Cardiac muscle cell (in vitro differentiated cells and primary cell): ENCODE measurements around the gene AK5. TPM values are rescaled to one million over a fixed set of nuclear protein-coding genes. Genes with fewer than 3 reads are reported as not detected.
A peak's percentile ranks its signal among the peaks of the same experiment; 100 is the strongest.

Experiments
- DNase-seq, 2 donors: peaks; one replicate each; pipeline versions ENCODE4 v3.0.0 to v3.0.0-alpha.2; 2010 to 2017; ENCODE audit warnings: low read depth in 1 of 2, low spot score in 1 of 2
- H3K27ac ChIP-seq: fragments of 200-600 bp; sonication (generic); 2 replicates; pipeline ENCODE4 v1.5.1; 2016
- H3K27me3 ChIP-seq: fragments of 200-600 bp; sonication (generic); 2 replicates; pipeline ENCODE4 v1.6.0; 2016; ENCODE audit warnings: control low read depth
- H3K36me3 ChIP-seq: fragments of 200-600 bp; sonication (generic); 2 replicates; pipeline ENCODE4 v1.5.1; 2016; ENCODE audit warnings: control low read depth
- H3K4me1 ChIP-seq: fragments of 200-600 bp; sonication (generic); 2 replicates; pipeline ENCODE4 v1.8.1; 2017; ENCODE audit warnings: low read depth, mild to moderate bottlenecking, mixed run types
- H3K4me3 ChIP-seq: fragments of 200-600 bp; sonication (generic); 2 replicates; pipeline ENCODE4 v1.5.1; 2016; ENCODE audit warnings: mild to moderate bottlenecking
- H3K9me3 ChIP-seq: fragments of 200-600 bp; sonication (generic); 2 replicates; pipeline ENCODE4 v1.5.1; 2017; ENCODE audit warnings: low read depth, mild to moderate bottlenecking, control low read depth
- polyA plus RNA-seq: library from polyadenylated mRNA; unstranded; fragments of >200 nt; fragmentation: Nextera tagmentation; extraction: Ambion mirVana; gene quantifications from 2 replicates; pipeline ENCODE4 v1.2.1, GENCODE V29; 2016
- total RNA-seq: library from RNA; depleted of rRNA; stranded (reverse); fragments of >200 nt; gene quantifications from 2 replicates; pipeline ENCODE4 v1.2.3, GENCODE V29; 2016
- TF ChIP-seq, protein P1 (sequence below): IDR thresholded peaks from 2 replicates; pipeline ENCODE4 v1.5.1; 2012; ENCODE audit warnings: low read depth, mild to moderate bottlenecking, low read length

The AK5 gene
- total and polyA plus RNA-seq, 2 experiments from 2014 or later = 0.69 to 0.97 TPM

DNA sequence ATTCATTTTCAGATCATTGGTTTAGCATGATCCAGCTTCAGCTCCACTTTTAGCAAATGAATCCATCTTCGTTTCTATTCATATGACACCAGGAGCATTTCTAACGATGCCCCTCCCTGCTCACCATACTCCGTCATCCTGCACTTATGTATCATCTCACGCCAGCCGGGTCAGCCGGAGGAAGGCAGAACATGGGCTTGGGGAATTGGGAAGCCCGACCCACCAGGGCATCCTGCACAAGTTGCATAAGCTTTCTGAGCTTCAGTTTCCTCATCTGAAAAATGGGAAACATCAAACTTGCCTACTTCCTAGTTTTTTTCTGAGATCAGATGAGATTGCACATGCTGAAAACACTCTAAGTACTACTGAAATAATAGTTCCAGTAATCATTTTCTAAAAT is 194.7 kb downstream of the AK5 start:
- H3K4me1 ChIP-seq = no peaks in the 10 kb centered on the region
- TF ChIP-seq, protein P1, sequence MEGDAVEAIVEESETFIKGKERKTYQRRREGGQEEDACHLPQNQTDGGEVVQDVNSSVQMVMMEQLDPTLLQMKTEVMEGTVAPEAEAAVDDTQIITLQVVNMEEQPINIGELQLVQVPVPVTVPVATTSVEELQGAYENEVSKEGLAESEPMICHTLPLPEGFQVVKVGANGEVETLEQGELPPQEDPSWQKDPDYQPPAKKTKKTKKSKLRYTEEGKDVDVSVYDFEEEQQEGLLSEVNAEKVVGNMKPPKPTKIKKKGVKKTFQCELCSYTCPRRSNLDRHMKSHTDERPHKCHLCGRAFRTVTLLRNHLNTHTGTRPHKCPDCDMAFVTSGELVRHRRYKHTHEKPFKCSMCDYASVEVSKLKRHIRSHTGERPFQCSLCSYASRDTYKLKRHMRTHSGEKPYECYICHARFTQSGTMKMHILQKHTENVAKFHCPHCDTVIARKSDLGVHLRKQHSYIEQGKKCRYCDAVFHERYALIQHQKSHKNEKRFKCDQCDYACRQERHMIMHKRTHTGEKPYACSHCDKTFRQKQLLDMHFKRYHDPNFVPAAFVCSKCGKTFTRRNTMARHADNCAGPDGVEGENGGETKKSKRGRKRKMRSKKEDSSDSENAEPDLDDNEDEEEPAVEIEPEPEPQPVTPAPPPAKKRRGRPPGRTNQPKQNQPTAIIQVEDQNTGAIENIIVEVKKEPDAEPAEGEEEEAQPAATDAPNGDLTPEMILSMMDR = no peak
- H3K27ac ChIP-seq = no peak overlapping the region
- H3K9me3 ChIP-seq = no peaks in the 10 kb centered on the region
- no peaks in the 10 kb centered on the region for H3K27me3 ChIP-seq
- H3K36me3 ChIP-seq = no peaks in the 10 kb centered on the region
- DNase-seq = no peak
- no peak overlapping the region for H3K4me3 ChIP-seq

DNA sequence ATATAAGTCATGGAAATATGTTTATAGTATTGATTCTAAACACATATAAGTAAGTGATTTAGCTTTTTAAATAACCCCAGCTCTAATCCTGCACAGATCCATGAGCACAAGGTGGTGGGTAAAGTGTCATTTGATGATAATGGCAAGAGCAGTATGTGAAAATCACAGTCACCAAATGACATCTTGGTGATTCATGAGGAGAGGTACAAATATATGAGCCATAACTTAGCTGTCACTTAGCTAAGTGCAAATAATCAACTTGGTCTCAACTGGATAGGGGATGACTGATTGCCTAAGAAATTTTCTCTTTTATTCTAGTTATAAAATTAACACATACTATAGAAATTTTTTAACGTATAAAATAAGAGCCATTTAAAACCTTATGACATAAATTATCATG is 202.5 kb downstream of the AK5 start:
- Histone ChIP-seq H3K36me3 (no peaks in the 10 kb centered on the region), H3K27ac (no peak overlapping the region), H3K4me1 (no peaks in the 10 kb centered on the region), H3K4me3 (no peak overlapping the region), H3K9me3 (no peaks in the 10 kb centered on the region), H3K27me3 (no peaks in the 10 kb centered on the region)
- TF ChIP-seq, protein P1 = no peak
- no peak for DNase-seq

DNA sequence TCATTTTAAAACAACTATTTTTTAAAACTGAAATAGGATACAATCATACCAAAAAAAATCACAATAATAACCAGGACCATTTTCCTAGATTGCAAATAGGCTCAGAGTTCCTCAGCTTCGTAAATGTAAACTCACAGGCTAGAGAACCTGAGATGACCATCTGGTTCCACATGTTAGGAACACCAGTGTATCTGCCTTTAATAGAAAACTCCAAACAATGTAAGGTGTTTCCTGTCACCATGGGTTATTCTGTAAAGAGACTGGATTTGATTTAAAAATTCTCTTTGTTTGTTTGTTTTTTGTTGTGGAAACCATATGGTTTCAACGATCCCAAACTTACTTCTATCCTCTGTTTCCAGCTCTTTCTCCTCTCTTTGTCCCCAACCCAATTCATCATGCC is 203.1 kb downstream of the AK5 start:
- no peaks in the 10 kb centered on the region for H3K27me3 ChIP-seq
- no peaks in the 10 kb centered on the region for H3K4me1 ChIP-seq
- DNase-seq = no peak
- H3K27ac ChIP-seq = no peak overlapping the region
- no peaks in the 10 kb centered on the region for H3K36me3 ChIP-seq
- no peaks in the 10 kb centered on the region for H3K9me3 ChIP-seq
- H3K4me3 ChIP-seq = no peak overlapping the region
- TF ChIP-seq, protein P1 = no peak

DNA sequence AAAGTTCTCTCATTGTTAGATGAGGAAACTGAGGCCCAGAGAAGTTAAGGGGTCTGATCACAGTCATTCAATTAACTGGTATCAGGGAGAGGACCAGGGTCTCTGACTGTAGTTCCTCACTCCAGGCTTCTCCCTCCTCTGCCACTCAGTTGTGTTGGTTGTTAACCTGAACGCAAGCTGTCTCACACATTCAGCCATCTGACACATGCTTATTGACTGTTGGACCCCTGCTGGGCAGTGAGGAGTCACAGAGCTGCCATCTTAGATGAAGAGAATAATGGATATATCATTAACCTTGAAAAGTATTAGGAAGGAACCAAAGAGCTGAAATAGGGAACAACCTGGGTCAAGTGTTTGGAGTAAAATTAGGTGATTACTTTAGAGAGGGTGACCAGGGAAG is 205.8 kb downstream of the AK5 start:
- Histone ChIP-seq H3K4me1 (no peaks in the 10 kb centered on the region), H3K36me3 (no peaks in the 10 kb centered on the region), H3K4me3 (no peak overlapping the region), H3K27me3 (no peaks in the 10 kb centered on the region), H3K9me3 (no peaks in the 10 kb centered on the region), H3K27ac (no peak overlapping the region)
- DNase-seq = no peak
- TF ChIP-seq, protein P1 = no peak

DNA sequence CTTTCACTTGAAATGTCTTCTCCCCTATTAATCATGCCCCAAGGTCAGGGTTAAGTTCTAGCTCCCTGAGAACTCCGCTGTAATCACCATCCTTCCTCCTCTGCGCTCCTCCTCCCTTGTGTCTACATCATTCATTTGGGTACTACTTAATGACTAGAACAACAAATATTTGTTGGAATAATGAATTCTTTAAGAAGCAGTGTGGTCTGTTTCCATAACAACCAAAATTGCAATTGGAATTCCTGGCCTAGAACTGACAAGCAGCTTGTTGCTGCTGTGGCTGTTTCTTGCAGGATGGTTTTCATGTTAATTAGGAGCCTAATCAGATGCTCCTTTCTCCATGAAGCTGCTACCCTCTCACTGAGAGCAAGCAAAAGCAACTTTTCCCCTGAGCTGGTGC is 208.1 kb downstream of the AK5 start:
- no peaks in the 10 kb centered on the region for H3K4me1 ChIP-seq
- peak in 1 of 2 donors; percentile 54 for DNase-seq
- H3K27ac ChIP-seq = no peak overlapping the region

More for the DNA sequence above, 208.1 kb downstream of the AK5 start:
- TF ChIP-seq, protein P1 = no peak
- H3K9me3 ChIP-seq = no peaks in the 10 kb centered on the region
- no peaks in the 10 kb centered on the region for H3K36me3 ChIP-seq
- no peak overlapping the region for H3K4me3 ChIP-seq
- no peaks in the 10 kb centered on the region for H3K27me3 ChIP-seq
